Measurements from ENCODE around the gene SMIM36.
"Not testable (repeated sequence)": the region's sequence is repeated elsewhere in the genome, so short reads cannot be mapped to it uniquely, and the experiment has no call there.

Gene SMIM36

DNA sequence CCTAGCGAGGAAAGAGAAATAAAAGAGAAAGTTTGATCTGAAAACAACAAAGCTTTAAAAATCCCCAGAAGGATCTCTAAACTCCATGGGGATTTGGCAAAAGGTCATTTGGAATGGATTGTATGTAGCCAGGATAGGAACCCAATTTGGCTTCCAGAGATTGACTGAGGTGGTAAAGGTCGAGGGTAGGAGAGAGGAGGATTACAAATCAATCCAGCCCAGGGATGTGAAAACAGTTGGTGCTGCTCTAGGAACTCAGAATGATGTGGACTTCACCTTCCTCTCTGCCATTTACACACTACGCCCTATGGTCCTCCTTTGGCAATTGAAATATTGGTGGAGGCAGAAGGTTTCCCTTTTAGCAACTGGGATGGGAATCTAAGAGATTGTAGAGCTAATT is 18.8 kb upstream of the SMIM36 start:
- Histone ChIP-seq H3K9me2 (ENCODE audit: low read depth, low read length) (no peaks in the 10 kb centered on the region), H4K20me1 (ENCODE audit: insufficient read depth, low read length) (no peaks in the 10 kb centered on the region), H3K36me3 (ENCODE audit: insufficient read depth, low read length) (no peaks in the 10 kb centered on the region), H3K9me3 (ENCODE audit: low read length) (no peaks in the 10 kb centered on the region), H3K79me2 (ENCODE audit: insufficient read depth, low read length) (no peaks in the 10 kb centered on the region), H3K4me3 (ENCODE audit: low read depth, low read length, poor library complexity, severe bottlenecking) (no peak overlapping the region), H3K27ac (ENCODE audit: low read depth, low read length, poor library complexity, severe bottlenecking) (no peak overlapping the region), H3K27me3 (ENCODE audit: insufficient read depth, low read length) (no peaks in the 10 kb centered on the region), H3K9ac (ENCODE audit: low read length) (no peak overlapping the region), H3F3A (ENCODE audit: insufficient read depth, low read length) (no peaks in the 10 kb centered on the region), H3K4me2 (ENCODE audit: low read length) (no peak overlapping the region), H2AFZ (ENCODE audit: low read length) (no peak overlapping the region), H3K4me1 (ENCODE audit: insufficient read depth, low read length, severe bottlenecking) (no peaks in the 10 kb centered on the region)
- TF ChIP-seq CTCF (IDR thresholded peaks at IDR 0.05; ENCODE audit: low read length): no peak

- Histone ChIP-seq H2AFZ (ENCODE audit: low read length) (no peak overlapping the region), H3K79me2 (ENCODE audit: insufficient read depth, low read length) (no peaks in the 10 kb centered on the region), H4K20me1 (ENCODE audit: insufficient read depth, low read length) (no peaks in the 10 kb centered on the region), H3K27me3 (ENCODE audit: insufficient read depth, low read length) (no peaks in the 10 kb centered on the region), H3K4me1 (ENCODE audit: insufficient read depth, low read length, severe bottlenecking) (no peaks in the 10 kb centered on the region), H3K4me2 (ENCODE audit: low read length) (no peak overlapping the region), H3K9ac (ENCODE audit: low read length) (no peak overlapping the region), H3F3A (ENCODE audit: insufficient read depth, low read length) (no peaks in the 10 kb centered on the region), H3K4me3 (ENCODE audit: low read depth, low read length, poor library complexity, severe bottlenecking) (no peak overlapping the region), H3K9me2 (ENCODE audit: low read depth, low read length) (no peaks in the 10 kb centered on the region), H3K9me3 (ENCODE audit: low read length) (no peaks in the 10 kb centered on the region), H3K27ac (ENCODE audit: low read depth, low read length, poor library complexity, severe bottlenecking) (no peak overlapping the region), H3K36me3 (ENCODE audit: insufficient read depth, low read length) (no peaks in the 10 kb centered on the region)
- TF ChIP-seq CTCF (IDR thresholded peaks at IDR 0.05; ENCODE audit: low read length): peak; percentile 42; the same call in 1 of the 2 replicates
- TF ChIP-seq EZH2 (IDR thresholded peaks at IDR 0.05; ENCODE audit: borderline replicate concordance, low read length): no peak
Observed at GRCh38 chr17:55527540-55528118, 16.4 kb upstream of the SMIM36 start.

DNA sequence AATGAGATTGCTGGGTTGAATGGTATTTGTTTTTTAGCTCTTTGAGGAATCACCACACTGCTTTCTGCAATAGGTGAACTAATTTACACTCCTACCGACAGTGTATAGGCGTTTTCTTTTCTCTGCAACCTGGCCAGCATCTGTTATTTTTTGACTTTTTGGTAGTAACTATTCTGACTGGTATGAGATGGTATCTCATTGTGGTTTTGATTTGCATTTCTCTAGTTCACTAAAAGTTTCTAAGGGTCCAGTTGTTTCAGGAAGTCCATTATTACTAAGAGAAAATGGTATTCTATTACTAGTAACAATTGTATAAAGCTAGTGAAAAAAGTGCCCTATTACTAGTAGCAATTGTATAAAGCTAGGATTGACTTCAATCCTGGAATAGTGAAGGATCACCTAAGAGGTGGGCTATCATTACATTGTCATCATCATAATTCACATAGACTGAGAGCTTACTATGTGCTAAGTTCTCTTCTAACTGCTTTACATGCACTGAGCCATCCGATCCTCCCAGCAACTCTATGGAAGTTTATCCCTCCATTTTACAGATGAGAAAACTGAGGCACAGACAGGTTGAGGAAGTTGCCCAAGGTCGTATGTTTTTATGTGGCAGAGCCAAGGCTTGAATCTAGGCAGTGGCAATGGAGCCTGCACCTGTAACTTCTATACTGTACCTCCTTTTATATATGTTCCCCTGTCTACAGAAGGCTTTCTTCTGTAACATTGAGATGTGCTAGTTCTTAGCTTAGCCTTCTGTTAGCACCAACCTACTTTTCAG is 13.4 kb upstream of the SMIM36 start:
- Histone ChIP-seq H4K20me1 (ENCODE audit: insufficient read depth, low read length) (no peaks in the 10 kb centered on the region), H3F3A (ENCODE audit: insufficient read depth, low read length) (no peaks in the 10 kb centered on the region), H3K27me3 (ENCODE audit: insufficient read depth, low read length) (no peaks in the 10 kb centered on the region), H3K4me3 (ENCODE audit: low read depth, low read length, poor library complexity, severe bottlenecking) (no peak overlapping the region), H3K36me3 (ENCODE audit: insufficient read depth, low read length) (no peaks in the 10 kb centered on the region), H3K27ac (ENCODE audit: low read depth, low read length, poor library complexity, severe bottlenecking) (no peak overlapping the region), H2AFZ (ENCODE audit: low read length) (no peak overlapping the region), H3K9ac (ENCODE audit: low read length) (no peak overlapping the region), H3K4me2 (ENCODE audit: low read length) (no peak overlapping the region), H3K9me3 (ENCODE audit: low read length) (no peaks in the 10 kb centered on the region), H3K9me2 (ENCODE audit: low read depth, low read length) (no peaks in the 10 kb centered on the region), H3K79me2 (ENCODE audit: insufficient read depth, low read length) (no peaks in the 10 kb centered on the region), H3K4me1 (ENCODE audit: insufficient read depth, low read length, severe bottlenecking) (no peaks in the 10 kb centered on the region)
- TF ChIP-seq EZH2 (IDR thresholded peaks at IDR 0.05; ENCODE audit: borderline replicate concordance, low read length) (no peak), CTCF (IDR thresholded peaks at IDR 0.05; ENCODE audit: low read length) (no peak)

GRCh38 chr17:55523032-55523431 is 11.8 kb upstream of the SMIM36 start:
- not testable (repeated sequence) for H3K27ac ChIP-seq (ENCODE audit: low read depth, low read length, poor library complexity, severe bottlenecking); H3K4me3 ChIP-seq (ENCODE audit: low read depth, low read length, poor library complexity, severe bottlenecking); H3K36me3 ChIP-seq (ENCODE audit: insufficient read depth, low read length); H3F3A ChIP-seq (ENCODE audit: insufficient read depth, low read length); H3K4me1 ChIP-seq (ENCODE audit: insufficient read depth, low read length, severe bottlenecking); H3K27me3 ChIP-seq (ENCODE audit: insufficient read depth, low read length); H3K9me2 ChIP-seq (ENCODE audit: low read depth, low read length); H3K9me3 ChIP-seq (ENCODE audit: low read length); H3K9ac ChIP-seq (ENCODE audit: low read length); H3K4me2 ChIP-seq (ENCODE audit: low read length); H2AFZ ChIP-seq (ENCODE audit: low read length); H3K79me2 ChIP-seq (ENCODE audit: insufficient read depth, low read length); H4K20me1 ChIP-seq (ENCODE audit: insufficient read depth, low read length)
